Fibroblast of peridontal ligament (primary cell): ENCODE results near the gene AGBL4.
"Not testable (repeated sequence)": the region's sequence is repeated elsewhere in the genome, so short reads cannot be mapped to it uniquely, and the experiment has no call there.

ENCODE experiments used
- DNase-seq: peaks from one replicate; pipeline ENCODE4 v3.0.0-alpha.2; 2010; ENCODE audit errors: extremely low read depth

The AGBL4 gene

DNA sequence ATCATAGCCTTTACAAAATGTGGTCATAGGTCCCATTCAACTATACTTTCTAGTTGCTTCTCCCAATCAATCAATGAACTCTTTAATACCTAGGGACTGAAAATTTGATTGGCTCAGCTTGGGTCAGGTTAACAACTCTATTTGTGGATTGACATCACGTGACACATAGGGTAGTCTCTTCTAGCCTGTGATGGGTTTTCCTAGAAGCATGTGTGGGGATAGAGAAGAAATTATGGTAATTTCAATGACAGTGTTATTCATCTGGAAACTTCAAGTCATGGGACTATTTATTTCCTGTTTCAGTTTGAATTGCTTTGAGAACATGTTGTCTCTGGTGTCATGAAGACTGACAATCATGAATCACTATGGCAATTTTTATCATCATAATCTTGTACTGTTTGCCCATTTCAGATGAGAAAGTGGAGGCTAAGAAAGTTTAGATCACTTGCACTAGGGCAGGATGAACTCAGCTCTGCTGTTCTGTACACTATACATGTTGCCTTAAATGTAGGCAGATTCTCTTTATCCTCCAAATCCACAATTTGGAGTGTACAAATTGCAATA lies 717.2 kb downstream of the AGBL4 start:
- no peak for DNase-seq

DNA sequence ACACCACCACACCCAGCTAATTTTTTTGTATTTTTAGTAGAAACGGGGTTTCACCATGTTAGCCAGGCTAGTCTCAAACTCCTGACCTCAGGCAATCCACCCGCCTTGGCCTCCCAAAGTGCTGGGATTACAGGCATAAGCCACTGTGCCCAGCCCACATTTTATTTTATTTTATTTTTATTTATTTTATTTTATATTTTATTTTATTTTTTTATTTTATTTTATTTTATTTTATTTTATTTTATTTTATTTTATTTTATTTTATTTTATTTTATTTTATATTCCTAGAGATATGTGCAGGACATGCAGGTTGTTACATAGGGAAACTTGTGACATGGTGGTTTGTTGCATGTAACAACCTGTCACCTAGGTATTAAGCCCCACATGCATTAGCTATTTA lies 721.4 kb downstream of the AGBL4 start:
- not testable (repeated sequence) for DNase-seq

DNA sequence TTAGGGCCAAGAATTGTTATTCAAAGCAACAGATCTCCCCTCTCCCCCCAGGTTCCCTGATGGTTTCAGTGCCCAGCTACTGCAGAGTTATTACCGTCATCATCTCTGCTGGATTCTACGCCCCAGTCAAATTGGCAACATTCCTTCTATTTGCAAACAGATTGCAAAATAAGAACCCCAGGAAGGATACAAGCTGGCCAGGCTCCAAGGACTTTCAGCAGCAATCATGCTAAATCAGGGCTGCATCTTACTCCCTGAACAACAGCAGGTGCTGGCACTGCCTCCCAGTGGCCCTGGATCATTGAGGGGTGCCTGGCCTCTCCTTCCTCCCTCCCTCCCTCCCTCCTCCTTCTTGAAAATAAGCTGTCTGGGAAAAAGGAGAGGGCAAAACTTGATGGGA lies 725.5 kb downstream of the AGBL4 start:
- DNase-seq, result no peak

DNA sequence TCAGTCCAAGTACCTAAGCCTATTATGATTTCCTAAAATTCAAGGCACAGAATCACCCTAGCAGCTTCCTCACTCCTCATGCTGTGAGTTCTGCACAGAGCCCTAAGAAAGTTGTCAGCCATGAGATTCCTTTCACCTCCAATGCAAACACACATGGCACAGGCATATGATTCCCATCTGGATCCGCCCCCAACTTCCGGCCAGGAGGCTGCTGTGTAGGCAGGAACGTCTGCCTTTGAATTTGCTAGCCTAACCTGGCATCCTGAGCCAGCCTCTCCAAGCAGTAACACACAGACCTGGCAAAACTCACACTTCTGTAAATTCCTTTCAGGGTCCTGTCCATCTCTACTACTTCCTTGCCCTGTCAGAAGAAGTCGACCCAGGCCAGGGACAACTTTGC lies 726.0 kb downstream of the AGBL4 start:
- DNase-seq, result no peak

DNA sequence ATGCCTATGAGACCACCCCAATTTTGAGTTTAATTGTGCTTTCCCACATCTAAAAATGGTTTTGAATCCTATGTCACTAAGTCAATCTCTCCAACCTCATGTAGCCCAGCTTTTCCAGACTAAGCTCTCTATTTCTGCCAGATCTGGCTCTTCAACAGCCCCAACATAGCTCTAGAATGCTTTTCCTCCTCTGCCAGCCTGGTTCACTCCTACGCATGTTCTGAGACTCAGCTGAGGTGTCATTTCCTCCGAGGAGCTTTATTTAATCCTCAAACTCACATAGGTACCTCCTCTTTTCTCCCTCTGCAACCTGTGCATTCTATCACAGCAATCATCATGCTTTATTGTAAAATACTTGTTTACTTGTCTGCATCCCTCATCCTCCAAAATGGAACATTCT lies 729.2 kb downstream of the AGBL4 start:
- DNase-seq, result no peak

DNA sequence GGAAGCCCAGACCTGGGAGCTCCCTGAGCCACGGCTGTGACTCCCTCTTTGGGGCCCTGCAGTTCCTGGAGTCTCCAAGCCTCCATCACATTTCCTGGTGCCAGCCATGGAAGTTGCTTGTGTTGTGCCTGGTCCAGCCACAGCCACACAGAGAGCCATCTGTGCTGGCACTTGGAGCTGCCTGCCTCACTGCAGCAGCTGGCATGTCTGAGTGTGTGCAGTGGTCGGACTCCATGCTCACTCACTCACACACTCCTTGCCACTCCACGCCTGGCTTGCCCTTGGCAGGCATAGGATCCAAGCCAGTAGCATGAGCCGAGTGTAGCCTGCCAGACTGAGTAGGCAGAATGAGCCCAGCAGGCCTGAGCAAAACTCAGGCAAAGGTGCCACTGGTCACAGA lies 730.7 kb downstream of the AGBL4 start:
- no peak for DNase-seq

DNA sequence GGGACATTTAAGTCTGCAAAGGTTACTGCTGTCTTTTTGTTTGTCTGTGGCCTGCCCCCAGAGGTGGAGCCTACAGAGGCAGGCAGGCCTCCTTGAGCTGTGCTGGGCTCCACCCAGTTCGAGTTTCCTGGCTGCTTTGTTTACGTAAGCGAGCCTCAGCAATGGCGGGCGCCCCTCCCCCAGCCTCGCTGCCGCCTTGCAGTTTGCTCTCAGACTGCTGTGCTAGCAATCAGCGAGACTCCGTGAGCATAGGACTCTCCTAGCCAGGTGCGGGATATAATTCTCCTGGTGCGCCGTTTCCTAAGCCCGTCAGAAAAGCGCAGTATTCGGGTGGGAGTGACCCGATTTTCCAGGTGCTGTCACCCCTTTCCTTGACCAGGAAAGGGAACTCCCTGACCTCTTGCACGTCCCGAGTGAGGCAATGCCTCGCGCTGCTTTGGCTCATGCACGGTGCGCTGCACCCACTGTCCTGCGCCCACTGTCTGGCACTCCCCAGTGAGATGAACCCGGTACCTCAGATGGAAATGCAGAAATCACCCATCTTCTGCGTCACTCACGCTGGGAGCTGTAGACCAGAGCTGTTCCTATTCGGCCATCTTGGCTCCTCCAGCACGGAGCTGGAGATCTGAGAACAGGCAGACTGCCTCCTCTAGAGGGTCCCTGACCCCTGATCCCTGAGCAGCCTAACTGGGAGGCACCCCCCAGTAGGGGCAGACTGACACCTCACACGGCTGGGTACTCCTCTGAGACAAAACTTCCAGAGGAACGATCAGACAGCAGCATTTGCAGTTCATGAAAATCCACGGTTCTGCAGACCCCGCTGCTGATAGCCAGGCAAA lies 766.3 kb downstream of the AGBL4 start:
- not testable (repeated sequence) for DNase-seq

DNA sequence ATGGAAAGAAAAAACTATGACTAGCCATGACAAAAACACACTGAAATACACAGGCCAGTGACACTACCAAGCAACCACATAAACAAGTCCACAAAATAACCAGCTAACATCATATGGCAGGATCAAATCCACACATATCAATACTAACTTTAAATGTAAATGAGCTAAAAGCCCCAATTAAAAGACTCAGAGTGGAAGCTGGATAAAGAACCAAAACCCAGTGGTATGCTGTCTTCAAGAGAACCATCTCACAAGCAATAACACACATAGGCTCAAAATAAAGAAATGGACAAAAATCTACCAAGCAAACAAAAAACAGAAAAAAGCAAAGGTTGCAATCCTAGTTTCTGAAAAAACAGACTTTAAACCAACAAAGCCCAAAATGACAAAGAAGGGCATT lies 770.8 kb downstream of the AGBL4 start:
- DNase-seq, result no peak

DNA sequence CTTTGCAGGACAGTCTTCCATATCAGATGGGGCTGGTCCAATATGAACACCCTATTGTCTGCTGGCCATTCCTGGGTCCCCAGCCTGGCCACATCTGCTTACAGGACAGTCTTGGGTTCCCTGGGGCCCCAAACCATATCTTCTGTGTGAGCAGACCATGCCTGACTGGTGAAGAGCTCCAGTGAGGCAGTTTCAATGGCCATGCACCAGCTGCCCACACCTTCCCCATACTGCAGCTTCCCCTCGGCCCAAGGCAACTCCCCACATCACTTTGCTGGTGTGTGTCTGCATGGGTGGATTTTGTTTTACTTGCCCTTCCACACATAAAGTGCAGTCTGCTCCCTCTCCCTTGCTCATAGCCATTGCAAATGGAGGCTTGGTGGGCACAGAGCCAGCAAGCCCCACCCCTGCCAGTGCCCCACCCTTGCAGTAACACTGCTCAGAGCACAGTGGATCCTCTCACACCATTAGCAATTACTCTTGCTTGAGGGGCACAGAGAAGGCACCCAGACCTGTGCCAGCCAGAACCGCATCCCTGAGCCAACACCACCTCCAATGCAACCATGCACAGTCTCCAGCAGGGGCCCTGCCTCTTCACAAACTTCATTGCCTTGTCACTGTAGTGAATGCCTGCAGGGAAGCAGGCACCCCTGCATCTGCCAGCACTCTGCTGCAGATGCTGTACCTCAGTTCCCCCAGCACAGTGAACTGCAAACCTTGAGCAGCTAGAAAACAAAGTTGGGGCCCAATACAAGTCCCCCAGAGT lies 772.6 kb downstream of the AGBL4 start:
- DNase-seq, result no peak

DNA sequence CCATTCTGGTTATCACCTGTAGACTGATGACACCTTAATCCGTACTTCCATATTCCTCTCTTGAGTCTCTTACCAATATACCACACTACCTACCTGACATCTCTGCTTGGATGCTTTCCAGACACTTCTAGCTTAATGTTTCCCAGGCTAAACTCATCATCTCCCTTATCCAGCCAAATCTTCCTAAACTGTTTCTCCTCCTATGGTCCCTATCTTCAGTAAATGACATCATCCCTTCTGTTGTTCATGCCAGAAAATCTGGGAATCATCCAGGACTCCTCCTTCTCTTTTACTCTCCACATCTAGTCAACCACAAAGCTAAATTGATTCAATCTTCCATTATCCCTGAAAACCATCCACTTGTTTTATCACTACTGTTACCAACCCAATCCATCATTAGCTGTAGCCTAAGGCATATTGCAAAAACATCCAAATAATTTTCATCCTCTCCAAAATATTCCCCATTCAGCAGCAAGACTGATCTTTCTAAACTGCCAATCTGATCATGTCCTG lies 783.0 kb downstream of the AGBL4 start:
- no peak for DNase-seq

DNA sequence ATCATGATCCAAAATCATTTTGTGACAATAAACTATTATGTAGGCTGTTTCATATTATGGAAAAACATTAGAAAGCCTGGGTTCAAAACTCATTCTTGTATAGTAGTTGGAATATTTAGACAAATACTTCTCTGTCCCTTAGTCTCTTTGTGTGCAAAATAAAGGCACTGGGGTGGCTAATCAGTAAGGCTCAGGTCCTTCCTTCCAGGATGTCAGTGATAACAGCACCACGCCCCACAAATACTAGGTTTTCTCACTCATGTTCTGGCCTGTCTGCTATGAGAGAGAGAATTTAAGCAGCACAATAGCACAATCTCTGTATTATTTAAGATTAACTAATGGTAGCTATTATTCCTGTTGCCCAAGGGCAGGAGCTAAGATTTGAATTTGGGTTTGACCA lies 788.8 kb downstream of the AGBL4 start:
- no peak for DNase-seq

DNA sequence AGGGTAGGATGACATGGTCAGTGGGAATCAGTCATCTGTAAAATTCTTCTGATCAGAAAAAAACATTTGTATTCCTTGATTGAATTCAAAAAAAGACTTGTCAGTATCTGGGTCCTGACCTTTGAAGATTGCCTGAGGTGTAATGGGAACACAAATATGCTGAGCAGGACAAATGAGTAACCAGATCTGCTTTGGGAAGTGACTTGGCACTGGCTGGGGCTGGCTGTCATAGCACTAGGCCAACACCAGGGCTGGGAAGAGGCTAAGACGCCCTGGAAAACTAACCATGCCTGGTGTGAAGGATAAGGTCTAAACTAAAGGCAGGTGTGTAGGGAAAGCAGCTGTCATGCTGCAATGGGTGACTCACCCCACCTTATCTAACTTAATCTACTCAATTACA lies 794.2 kb downstream of the AGBL4 start:
- DNase-seq, result no peak

DNA sequence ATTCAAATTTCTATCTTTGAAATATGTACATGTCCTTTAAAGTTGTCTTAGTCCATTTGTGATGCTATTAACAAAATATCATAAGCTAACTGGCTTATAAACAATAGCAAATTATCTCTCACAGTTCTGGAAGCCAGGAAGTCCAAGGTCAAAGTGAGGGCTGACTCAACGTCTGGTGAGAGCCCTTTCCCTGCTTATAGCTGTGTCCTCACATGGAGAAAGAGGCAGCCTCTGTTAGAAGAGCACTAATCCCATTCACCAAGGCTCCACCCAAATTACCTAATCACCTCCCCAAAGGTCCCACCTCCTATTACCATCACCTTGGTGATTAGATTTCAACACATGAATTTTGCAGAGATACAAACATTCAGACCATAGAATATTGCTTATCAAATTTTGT lies 797.0 kb downstream of the AGBL4 start:
- DNase-seq, result no peak

DNA sequence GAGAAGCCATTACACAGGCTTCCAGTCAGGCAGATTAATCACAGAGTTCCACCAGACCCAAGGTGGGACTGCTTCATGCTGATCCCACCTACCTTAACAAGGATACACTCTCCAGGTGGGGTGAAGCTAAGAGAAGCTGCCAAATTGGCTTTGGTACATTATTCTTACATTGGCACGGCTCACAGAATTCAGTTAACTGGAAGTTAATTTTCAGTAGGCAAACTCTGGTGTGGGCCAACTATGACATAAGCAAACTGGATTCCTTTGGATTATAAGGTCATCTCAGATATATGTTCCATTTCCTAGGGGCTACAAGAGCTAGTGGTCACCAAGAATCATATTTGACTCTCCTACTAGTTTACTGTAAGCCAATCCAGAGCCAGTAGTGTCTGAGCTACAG lies 798.3 kb downstream of the AGBL4 start:
- DNase-seq, result no peak

DNA sequence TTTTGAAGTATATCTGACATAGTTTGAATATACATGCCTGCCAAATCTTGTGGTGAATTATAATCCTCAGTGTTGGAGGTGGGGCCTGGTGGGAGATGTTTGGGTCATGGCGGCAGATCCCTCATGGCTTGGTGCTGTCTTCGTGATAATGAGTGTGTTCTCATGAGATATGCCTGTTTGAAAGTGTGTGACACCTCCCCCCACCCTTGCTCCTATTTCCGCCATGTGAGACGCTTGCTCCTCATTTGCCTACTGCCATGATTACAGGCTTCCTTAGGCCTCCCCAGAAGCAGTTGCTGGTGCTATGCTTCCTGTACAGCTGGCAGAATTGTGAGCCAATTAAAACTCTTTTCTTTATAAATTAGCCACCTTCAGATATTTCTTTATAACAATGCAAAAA lies 810.5 kb downstream of the AGBL4 start:
- DNase-seq, result no peak

DNA sequence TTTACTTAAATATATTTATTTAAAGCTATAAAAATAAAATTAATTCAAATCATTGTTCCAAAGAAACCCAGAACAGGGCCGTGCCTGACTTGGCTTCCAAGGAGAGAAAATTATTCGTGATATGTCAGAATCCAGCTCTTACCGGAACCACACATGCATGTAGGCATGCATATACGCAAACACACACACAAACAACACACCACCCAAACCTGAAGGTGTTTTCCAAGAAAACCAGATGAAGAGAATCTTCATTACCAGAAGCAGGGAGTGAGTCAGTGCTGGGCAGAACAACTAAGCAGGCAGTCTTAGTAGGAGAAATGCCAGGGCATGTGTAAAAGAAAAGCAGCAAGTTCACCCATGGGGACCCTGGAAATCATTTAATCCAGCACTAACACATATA lies 815.0 kb downstream of the AGBL4 start:
- DNase-seq, result no peak

DNA sequence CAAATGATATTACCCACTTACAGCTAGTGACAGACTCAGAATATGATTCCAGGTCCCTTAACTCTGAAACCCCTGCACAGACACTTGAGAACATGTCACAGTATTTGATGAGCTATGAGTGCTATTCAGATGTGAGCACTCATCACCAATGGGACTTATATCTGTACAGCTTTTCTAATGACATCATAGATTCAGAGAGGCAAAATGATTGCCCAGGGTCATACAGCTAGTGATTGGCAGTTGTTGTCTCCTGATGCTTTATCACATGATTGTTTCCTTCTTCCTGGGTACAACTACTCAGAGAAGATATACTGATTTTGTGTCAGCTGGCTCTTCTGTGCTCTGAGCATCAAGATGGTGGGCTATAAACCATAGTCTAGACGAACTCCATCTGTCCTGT lies 819.0 kb downstream of the AGBL4 start:
- DNase-seq, result no peak

DNA sequence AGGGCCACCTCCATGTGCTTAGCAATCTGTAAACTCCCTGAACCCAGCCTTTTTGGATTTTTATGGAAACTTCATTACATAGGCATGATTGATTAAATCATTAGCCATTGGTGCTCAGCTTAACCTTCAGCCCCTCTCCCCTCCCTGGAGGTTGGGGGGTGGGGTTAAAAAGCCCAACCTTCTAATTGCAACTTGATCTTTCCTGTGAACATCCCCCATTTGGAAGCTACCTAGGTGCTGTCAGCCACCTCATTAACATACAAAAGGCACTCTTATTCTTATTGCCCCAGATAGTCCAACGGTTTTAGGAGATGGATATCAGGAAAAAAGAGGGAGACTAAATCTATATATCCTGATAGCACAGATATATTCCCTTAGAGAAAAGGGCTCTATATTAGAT lies 823.0 kb downstream of the AGBL4 start:
- DNase-seq, result no peak

DNA sequence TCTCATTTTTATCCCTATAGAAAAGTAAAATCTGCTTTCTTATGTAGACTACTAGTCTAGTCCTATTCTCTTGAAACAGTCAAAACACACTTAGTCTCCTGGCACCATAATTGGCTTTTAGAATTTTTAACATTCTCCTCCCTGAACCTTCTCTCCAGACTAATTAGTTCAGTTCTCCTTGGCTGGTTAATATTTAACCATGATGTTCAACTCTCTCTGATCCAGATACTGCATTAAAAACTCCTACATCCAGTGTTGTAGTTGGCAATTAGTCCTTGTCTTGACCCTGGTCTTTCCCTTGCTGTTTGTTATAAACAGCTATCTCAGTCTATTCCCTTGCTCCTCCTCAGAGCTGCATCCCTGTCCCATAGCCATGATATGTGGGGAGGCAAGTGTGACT lies 824.2 kb downstream of the AGBL4 start:
- no peak for DNase-seq

DNA sequence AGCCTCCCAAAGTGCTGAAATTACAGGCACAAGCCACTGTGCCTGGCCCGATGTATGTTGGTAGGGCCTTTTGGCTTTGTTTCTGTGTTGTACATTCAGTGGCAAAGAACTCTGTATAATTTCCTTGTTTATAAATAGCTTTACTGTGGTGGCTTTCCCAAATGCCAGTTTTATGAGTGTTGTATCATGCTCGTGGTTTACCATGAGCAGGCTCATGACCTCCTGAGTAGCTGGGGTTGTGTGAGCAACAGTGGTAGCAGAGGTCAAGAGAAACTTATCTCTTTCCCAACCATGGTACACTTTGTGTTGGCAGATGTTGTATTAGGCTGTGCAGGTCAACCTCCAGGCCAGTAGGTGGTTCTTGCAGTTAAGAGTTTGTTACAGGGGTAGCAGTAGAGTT lies 826.7 kb downstream of the AGBL4 start:
- no peak for DNase-seq

DNA sequence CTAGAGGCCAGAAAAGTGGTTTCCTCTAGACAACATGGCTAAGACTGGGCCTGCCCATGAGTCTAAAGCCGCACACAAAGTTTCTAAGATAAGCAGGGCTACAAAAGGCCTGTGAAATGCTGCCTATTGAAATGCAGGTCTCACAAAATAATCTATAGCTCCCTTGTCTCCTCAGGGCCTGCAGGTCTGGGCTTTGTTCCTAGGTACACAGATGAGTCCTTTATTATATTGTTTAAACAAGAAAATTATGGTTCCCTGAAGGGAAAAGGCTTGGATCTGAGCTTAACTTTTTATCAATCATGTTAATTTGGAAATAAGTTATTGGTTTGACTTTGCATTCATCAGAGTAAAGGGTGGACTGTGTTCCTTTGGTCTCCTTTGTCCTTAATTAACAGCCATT lies 833.6 kb downstream of the AGBL4 start:
- no peak for DNase-seq

DNA sequence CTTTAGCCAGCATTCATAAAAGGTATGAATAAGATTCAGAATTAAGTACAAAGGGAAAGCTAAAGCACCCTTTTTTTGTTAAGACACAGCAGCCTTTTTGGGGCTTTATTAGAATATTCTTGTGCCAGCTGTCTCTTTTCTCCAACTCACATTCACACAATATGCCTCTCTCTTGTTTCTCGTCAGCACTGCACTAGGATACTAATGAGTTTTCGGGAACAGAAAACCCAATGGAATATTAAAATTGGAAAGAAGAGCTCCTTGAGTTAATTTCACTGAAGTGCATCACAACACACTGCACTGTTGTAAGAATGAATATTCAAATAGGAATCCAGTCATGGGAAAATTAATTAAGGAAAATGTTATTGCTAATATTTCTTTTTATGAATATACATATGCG lies 836.7 kb downstream of the AGBL4 start:
- DNase-seq, result no peak

DNA sequence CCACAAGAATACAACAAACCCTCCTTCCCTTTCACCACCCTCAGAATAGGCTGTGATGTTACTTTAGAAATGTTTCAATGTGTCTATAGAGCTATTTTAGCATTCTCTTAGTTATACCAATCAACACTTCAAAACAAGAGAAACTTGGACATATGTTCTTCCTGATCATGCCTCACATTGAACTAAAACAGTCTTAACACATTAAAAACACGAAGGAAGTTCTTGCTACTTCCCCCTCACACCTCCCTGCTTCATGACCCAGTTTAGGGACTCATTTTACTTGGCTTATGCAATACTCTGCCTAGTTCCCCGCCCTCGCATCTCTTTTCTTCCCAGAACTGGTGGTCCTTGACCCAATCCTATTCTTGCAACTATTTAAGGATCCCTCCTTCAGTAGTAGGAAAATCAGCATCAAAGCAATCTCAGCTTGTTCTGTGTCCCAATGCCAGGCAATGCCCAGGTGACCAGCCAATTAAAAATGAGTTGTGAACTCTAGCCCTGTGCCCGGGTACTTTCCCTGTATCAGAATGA lies 838.2 kb downstream of the AGBL4 start:
- DNase-seq, result no peak
